ENCODE measurements around the gene ARHGEF4.

DNA sequence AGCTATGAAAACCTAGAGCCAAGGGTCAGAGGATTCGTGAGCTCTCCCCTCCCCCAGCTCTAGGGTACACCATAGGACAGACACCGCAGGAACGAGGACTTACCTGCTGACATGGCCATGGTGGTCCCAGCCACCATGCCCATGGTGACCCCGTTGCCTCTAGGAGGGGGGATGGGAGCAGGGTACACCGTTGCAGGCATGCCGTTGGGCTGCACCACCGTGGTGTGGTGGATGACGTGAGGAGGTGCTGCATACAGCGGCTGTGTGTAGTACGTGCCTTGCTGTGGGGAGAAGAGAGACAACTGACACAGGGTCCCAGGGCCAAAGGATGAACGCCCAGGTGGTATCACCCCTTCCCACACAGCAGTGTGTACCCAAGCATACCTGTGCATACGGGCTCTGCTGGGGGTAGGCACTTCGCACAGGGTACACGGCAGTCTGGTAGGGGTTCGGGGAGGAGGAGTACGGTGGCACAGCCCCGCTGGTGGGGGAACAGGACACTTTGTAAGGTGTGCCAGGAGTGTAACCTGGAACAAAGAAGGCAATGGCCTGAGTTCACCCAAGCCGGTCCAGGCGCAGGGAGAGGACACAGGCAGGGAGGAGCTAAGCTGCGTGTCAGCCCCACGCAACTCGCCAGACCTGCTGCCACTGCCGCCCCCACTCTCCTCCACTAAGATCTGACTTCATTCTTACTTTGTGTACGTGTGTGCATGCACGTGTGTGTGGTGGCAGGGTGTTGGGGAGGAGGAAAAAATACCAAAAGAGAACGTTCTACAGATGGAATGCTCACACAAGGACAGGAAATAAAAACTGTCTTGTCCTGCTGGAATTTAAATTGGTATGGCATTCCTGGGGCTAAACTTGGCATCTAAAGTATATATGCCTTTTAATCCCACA is 218.7 kb downstream of the ARHGEF4 start:
- TF ChIP-seq POLR2AphosphoS5 (IDR thresholded peaks at IDR 0.05; ENCODE audit: low read depth, low read length) (no peak), SIN3A (IDR thresholded peaks at IDR 0.05; ENCODE audit: borderline replicate concordance, insufficient read depth, low read depth, low read length) (no peak), TCF7L2 (IDR thresholded peaks at IDR 0.05; ENCODE audit: low read depth, low read length) (no peak)
- TF ChIP-seq, protein P1, sequence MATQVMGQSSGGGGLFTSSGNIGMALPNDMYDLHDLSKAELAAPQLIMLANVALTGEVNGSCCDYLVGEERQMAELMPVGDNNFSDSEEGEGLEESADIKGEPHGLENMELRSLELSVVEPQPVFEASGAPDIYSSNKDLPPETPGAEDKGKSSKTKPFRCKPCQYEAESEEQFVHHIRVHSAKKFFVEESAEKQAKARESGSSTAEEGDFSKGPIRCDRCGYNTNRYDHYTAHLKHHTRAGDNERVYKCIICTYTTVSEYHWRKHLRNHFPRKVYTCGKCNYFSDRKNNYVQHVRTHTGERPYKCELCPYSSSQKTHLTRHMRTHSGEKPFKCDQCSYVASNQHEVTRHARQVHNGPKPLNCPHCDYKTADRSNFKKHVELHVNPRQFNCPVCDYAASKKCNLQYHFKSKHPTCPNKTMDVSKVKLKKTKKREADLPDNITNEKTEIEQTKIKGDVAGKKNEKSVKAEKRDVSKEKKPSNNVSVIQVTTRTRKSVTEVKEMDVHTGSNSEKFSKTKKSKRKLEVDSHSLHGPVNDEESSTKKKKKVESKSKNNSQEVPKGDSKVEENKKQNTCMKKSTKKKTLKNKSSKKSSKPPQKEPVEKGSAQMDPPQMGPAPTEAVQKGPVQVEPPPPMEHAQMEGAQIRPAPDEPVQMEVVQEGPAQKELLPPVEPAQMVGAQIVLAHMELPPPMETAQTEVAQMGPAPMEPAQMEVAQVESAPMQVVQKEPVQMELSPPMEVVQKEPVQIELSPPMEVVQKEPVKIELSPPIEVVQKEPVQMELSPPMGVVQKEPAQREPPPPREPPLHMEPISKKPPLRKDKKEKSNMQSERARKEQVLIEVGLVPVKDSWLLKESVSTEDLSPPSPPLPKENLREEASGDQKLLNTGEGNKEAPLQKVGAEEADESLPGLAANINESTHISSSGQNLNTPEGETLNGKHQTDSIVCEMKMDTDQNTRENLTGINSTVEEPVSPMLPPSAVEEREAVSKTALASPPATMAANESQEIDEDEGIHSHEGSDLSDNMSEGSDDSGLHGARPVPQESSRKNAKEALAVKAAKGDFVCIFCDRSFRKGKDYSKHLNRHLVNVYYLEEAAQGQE (IDR thresholded peaks at IDR 0.05; ENCODE audit: insufficient read depth in 1 of 2, low read depth in 2 of 2, low read length in 1 of 2): no peak
- TF ChIP-seq, protein P2, sequence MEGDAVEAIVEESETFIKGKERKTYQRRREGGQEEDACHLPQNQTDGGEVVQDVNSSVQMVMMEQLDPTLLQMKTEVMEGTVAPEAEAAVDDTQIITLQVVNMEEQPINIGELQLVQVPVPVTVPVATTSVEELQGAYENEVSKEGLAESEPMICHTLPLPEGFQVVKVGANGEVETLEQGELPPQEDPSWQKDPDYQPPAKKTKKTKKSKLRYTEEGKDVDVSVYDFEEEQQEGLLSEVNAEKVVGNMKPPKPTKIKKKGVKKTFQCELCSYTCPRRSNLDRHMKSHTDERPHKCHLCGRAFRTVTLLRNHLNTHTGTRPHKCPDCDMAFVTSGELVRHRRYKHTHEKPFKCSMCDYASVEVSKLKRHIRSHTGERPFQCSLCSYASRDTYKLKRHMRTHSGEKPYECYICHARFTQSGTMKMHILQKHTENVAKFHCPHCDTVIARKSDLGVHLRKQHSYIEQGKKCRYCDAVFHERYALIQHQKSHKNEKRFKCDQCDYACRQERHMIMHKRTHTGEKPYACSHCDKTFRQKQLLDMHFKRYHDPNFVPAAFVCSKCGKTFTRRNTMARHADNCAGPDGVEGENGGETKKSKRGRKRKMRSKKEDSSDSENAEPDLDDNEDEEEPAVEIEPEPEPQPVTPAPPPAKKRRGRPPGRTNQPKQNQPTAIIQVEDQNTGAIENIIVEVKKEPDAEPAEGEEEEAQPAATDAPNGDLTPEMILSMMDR (IDR thresholded peaks at IDR 0.05): no peak
